Heart left ventricle (tissue), 16 donors: Measurements from ENCODE around the gene HOOK1. TPM values are rescaled to one million over a fixed set of nuclear protein-coding genes. Genes with fewer than 3 reads are reported as not detected.

Experiments
- ATAC-seq, 4 donors: fragments of 200-7000 bp; cut with Tn5 transposase; one replicate each; pipeline ENCODE4 v1.9.1; 2020 to 2022; ENCODE audit warnings: moderate library complexity in 4 of 4, mild to moderate bottlenecking in 3 of 4, moderate number of reproducible peaks in 1 of 4
- DNase-seq, 5 donors: peaks; one replicate each; pipeline ENCODE4 v3.0.0-alpha.2; 2020
- H3K27ac ChIP-seq, 12 donors: fragments of 200-600 bp; sonication (generic) in 4 of 12; one replicate each; pipeline versions ENCODE4 v1.5.0 to v1.8.0; 2016 to 2022; ENCODE audit warnings: mild to moderate bottlenecking in 2 of 12
- H3K27me3 ChIP-seq, 9 donors: fragments of 200-600 bp; sonication (generic) in 2 of 9; one replicate each; pipeline versions ENCODE4 v1.5.1 to v1.8.0; 2016 to 2022; ENCODE audit warnings: mild to moderate bottlenecking in 3 of 9
- H3K36me3 ChIP-seq, 9 donors: fragments of 200-600 bp; sonication (generic) in 2 of 9; one replicate each; pipeline versions ENCODE4 v1.5.0 to v1.8.0; 2018 to 2022; ENCODE audit warnings: mild to moderate bottlenecking in 2 of 9
- H3K4me1 ChIP-seq, 12 donors: fragments of 200-600 bp; sonication (generic) in 4 of 12; one replicate each; pipeline versions ENCODE4 v1.5.0 to v1.8.0; 2016 to 2022; ENCODE audit warnings: mild to moderate bottlenecking in 3 of 12
- H3K4me3 ChIP-seq, 12 donors: fragments of 200-600 bp; sonication (generic) in 4 of 12; one replicate each; pipeline versions ENCODE4 v1.5.0 to v1.8.0; 2017 to 2022; ENCODE audit warnings: mild to moderate bottlenecking in 9 of 12, moderate library complexity in 4 of 12
- H3K9me3 ChIP-seq, 12 donors: fragments of 200-600 bp; sonication (generic) in 4 of 12; one replicate each; pipeline versions ENCODE4 v1.5.0 to v1.8.0; 2016 to 2022; ENCODE audit warnings: mild to moderate bottlenecking in 1 of 12
- POLR2A ChIP-seq, 2 donors: fragments of 450-650 bp; IDR thresholded peaks; one replicate each; pipeline ENCODE4 v1.6.1; 2017; ENCODE audit warnings: antibody characterized with exemption in 2 of 2, mild to moderate bottlenecking in 2 of 2, moderate library complexity in 2 of 2
- WGBS, 4 donors: extraction: QIAGEN DNeasy Blood & Tissue Kit in 2 of 4; methylation state at CpG; one replicate each; pipeline versions ENCODE4 v1.1.5 to v1.1.7; 2013 to 2018; 5-methylcytosine and 5-hydroxymethylcytosine counted together
- intact Hi-C, 10 donors: fragments of 100-400 bp; cut with DNase I; formaldehyde crosslinking; loops; one replicate each; pipeline versions ENCODE4 v1.11.1 to v1.14.2; 2022
- polyA plus RNA-seq, 2 donors: library from polyadenylated mRNA; stranded (reverse); fragments of 200-250 nt; gene quantifications; one replicate each; pipeline ENCODE4 v1.2.3, GENCODE V29; 2013
- total RNA-seq, 9 donors: library from RNA; depleted of rRNA in 2 of 9; stranded (reverse); fragments of >200 nt in 2 of 9; fragmentation: NEBNext Ultra II Directional in 3 of 9; extraction: Animal tissue kit (Norgen Biotek cat#: 25700) in 3 of 9; gene quantifications; one replicate each; pipeline versions ENCODE4 v1.1.0 to v1.2.4, GENCODE V29; 2016 to 2023
- TF ChIP-seq, protein P1 (sequence below), 12 donors: fragments of 200-600 bp; sonication (generic) in 4 of 12; IDR thresholded peaks; one replicate each; pipeline versions ENCODE4 v1.5.0 to v1.8.0; 2018 to 2022; ENCODE audit warnings: antibody characterized with exemption in 12 of 12, mild to moderate bottlenecking in 5 of 12
- donor health status: ischemic (EF 13 %, LVEDD 7.1; RV severe dilation, severe dysfunction).
- donor health status: healthy with polysubstance abuse.
- donor health status: DM: no; HTN: yes; CAD: no.
- donor health status: DM: no; HTN: no; CAD: no.
- donor health status: ischemic (EF 25% LVEDD 6.9; RV normal size, moderate dysfunction).
- donor health status: ischemic (EF 25% LVEDD 5.7; RV mildly dilated, moderate dysfunction).
- donor health status: healthy.
- donor health status: DM: yes; HTN: yes; CAD: no.
- donor health status: ischemic (EF 35%, LVEDD 5.7; RV mildly dilated, moderate dysfunction).
- donor health status: nonischemic (EF 11% LVEDD 7.7; RV severe dilation, severe dysfunction).
- donor health status: DM: yes; HTN: yes; CAD: no.
- donor health status: PGD.
- donor health status: ischemic (EF 29% LVEDD 5.4; RV normal size, mild dysfunction).
- donor health status: nonischemic (EF 23%, LVEDD 6.1; RV moderate dilation, normal function).

The HOOK1 gene
- total and polyA plus RNA-seq, 11 donors = 0.89 to 4.8 (median 3.3) TPM

GRCh38 chr1:59814180-59814900, 409 bp upstream of the HOOK1 start:
- Histone ChIP-seq H3K36me3 (no peaks in the 10 kb centered on the region), H3K27ac (peak overlapping the region in 2 of 12 donors; percentile 52 to 69), H3K4me3 (peak overlapping the region; percentile 32 to 64 (median 52)), H3K4me1 (peaks cover 0 to 17% (median 5%) of the 10 kb centered on the region in 12 donors), H3K9me3 (no peaks in the 10 kb centered on the region), H3K27me3 (peaks cover 10 to 51% (median 24%) of the 10 kb centered on the region in 9 donors)
- DNase-seq (peak; percentile 50 to 87 (median 81)), ATAC-seq (peak; percentile 88 to 94 (median 93))
- intact Hi-C loops = no loop called here
- WGBS, 4 donors = 8 to 23% (median 15%) methylated on average over 18 to 50 of the region's 50 CpGs
- TF ChIP-seq, protein P1, sequence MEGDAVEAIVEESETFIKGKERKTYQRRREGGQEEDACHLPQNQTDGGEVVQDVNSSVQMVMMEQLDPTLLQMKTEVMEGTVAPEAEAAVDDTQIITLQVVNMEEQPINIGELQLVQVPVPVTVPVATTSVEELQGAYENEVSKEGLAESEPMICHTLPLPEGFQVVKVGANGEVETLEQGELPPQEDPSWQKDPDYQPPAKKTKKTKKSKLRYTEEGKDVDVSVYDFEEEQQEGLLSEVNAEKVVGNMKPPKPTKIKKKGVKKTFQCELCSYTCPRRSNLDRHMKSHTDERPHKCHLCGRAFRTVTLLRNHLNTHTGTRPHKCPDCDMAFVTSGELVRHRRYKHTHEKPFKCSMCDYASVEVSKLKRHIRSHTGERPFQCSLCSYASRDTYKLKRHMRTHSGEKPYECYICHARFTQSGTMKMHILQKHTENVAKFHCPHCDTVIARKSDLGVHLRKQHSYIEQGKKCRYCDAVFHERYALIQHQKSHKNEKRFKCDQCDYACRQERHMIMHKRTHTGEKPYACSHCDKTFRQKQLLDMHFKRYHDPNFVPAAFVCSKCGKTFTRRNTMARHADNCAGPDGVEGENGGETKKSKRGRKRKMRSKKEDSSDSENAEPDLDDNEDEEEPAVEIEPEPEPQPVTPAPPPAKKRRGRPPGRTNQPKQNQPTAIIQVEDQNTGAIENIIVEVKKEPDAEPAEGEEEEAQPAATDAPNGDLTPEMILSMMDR (IDR thresholded peaks at IDR 0.05) = no peak
- TF ChIP-seq POLR2A (IDR thresholded peaks at IDR 0.05) = no peak

DNA sequence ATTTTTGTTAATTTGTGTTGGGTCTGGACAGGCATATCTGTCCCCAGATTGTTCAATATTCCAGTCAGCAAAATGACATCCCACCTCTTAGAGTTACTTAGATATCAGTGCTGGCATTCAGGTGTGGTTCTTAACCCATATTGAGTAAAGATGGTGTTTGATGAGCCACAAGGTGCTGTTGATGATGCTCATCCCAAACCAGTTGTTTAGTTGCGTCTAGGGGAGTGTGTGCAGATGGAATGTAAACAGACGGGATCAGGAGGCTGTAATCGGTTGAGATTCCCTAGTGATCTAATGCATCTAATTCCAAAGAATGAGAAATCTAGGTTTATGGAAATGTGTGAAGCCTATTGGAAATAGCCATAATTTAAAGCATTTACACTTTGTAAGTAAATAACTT, 1.1 kb downstream of the HOOK1 start:
- Histone ChIP-seq H3K9me3 (no peaks in the 10 kb centered on the region), H3K4me3 (no peak overlapping the region), H3K27ac (no peak overlapping the region), H3K4me1 (peaks cover 0 to 17% (median 5%) of the 10 kb centered on the region in 12 donors), H3K36me3 (no peaks in the 10 kb centered on the region), H3K27me3 (peaks cover 10 to 48% (median 24%) of the 10 kb centered on the region in 9 donors)
- no peak for TF ChIP-seq POLR2A (IDR thresholded peaks at IDR 0.05)
- TF ChIP-seq, protein P1 (IDR thresholded peaks at IDR 0.05) = no peak
- ATAC-seq = no peak
- WGBS, 4 donors = 36 to 49% (median 39%) methylated on average over 3 of the region's 3 CpGs
- intact Hi-C loops = no loop called here
- DNase-seq = no peak

GRCh38 chr1:59816318-59816878, 1.6 kb downstream of the HOOK1 start:
- Histone ChIP-seq H3K27ac (no peak overlapping the region), H3K36me3 (no peaks in the 10 kb centered on the region), H3K27me3 (peaks cover 10 to 45% (median 24%) of the 10 kb centered on the region in 9 donors), H3K9me3 (no peaks in the 10 kb centered on the region), H3K4me1 (peaks cover 0 to 17% (median 5%) of the 10 kb centered on the region in 12 donors), H3K4me3 (no peak overlapping the region)
- 59 to 63% (median 62%) methylated on average over 5 of the region's 5 CpGs for WGBS, 4 donors
- TF ChIP-seq, protein P1 (IDR thresholded peaks at IDR 0.05) = no peak
- no peak for TF ChIP-seq POLR2A (IDR thresholded peaks at IDR 0.05)
- DNase-seq = no peak
- intact Hi-C loops = no loop called here
- ATAC-seq = no peak

GRCh38 chr1:59819566-59820438, 5.1 kb downstream of the HOOK1 start:
- peak in 1 of 4 donors; percentile 35 for ATAC-seq
- Histone ChIP-seq H3K9me3 (no peaks in the 10 kb centered on the region), H3K4me3 (no peak overlapping the region), H3K4me1 (peaks cover 0 to 8% (median 1%) of the 10 kb centered on the region in 12 donors), H3K27me3 (peaks cover 3 to 18% (median 9%) of the 10 kb centered on the region in 9 donors), H3K36me3 (no peaks in the 10 kb centered on the region), H3K27ac (no peak overlapping the region)
- intact Hi-C loops = no loop called here
- DNase-seq = no peak
- TF ChIP-seq POLR2A (IDR thresholded peaks at IDR 0.05) = no peak
- TF ChIP-seq, protein P1 (IDR thresholded peaks at IDR 0.05) = no peak
